ENCODE data around the gene HARBI1. TPM values are rescaled to one million over a fixed set of nuclear protein-coding genes. Genes with fewer than 3 reads are reported as not detected.
A peak's percentile ranks its signal among the peaks of the same experiment; 100 is the strongest.

Gene HARBI1, protein sequence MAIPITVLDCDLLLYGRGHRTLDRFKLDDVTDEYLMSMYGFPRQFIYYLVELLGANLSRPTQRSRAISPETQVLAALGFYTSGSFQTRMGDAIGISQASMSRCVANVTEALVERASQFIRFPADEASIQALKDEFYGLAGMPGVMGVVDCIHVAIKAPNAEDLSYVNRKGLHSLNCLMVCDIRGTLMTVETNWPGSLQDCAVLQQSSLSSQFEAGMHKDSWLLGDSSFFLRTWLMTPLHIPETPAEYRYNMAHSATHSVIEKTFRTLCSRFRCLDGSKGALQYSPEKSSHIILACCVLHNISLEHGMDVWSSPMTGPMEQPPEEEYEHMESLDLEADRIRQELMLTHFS
- 3.8 and 4.0 TPM in 2 replicates for total RNA-seq (2014; rRNA removed; shearing (Covaris generic); ENCODE audit: low replicate concordance)

DNA sequence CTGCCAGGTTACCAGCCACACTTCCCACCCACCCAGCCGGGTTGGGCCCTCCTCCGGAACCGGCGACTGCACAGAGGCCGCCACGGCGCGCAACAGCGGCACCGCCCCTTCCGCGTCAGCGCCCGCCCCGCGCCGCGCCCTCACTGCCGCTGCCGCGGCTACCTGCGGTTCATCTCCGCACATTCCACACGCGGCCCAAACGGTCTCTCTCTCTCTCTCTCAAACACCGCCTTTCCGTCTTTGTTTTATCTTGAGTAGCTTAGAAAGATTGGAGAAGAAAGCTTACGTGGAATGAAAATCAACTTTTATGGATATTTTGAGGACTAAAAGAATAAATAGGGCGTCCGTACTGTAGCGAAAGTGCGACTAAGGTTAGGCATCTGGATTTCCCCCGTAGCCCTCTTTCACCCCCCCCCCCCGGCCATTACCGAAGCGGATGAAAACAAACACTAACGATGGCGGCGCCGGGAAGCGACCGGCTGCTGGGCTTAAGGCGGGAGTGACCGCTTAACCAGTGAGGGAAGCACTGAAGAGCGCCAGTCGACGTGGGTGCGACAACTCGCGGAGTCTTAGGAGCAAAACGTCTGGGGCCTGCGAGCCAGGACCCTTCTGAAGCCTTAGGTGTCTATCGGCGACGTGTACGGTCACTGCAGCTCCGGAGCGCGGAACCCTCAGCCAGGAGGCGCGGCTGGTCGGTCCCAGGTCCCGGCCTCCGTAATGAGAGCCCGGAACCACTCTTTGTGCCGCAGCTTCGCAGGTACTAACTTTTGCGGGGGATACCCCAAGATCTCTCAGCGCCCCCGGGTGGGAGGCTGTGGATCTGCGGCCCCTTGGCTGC, at the start of gene HARBI1, which contains the start of gene ATG13:
HARBI1 (minus strand) TSS at position 94 of the 838 bp plus-strand sequence. CDS start 990 bp downstream, outside the sequence.
ATG13 (plus strand) TSS at position 420 of the 838 bp plus-strand sequence. CDS start 26,739 bp downstream, outside the sequence.
- peak within 1 kb of the TSS; percentile 87 for H2AFZ ChIP-seq (ENCODE audit: low read length)
- peak; percentile 96 for DNase-seq
- no peaks in the 10 kb centered on the region for H3K27me3 ChIP-seq (ENCODE audit: low read length)
- peaks cover 56% of the 10 kb centered on the region for H3K79me2 ChIP-seq (ENCODE audit: low read length)
- H3K4me3 ChIP-seq (ENCODE audit: low read length), result peak within 1 kb of the TSS; percentile 99
- peaks cover 27% of the 10 kb centered on the region for H3K4me1 ChIP-seq (ENCODE audit: low read length)
- peak within 1 kb of the TSS; percentile 91 for H3K4me2 ChIP-seq (ENCODE audit: low read depth, low read length, poor library complexity, severe bottlenecking)
- peak within 1 kb of the TSS; percentile 87 for H3K27ac ChIP-seq (ENCODE audit: low read length)
- no peaks in the 10 kb centered on the region for H4K20me1 ChIP-seq (ENCODE audit: insufficient read depth, low read depth, low read length)
- peaks cover 4% of the 10 kb centered on the region; the same call in 1 of the 2 replicates for H3K36me3 ChIP-seq (ENCODE audit: insufficient read depth, low read length)
- H3K9me3 ChIP-seq (ENCODE audit: low read length), result no peaks in the 10 kb centered on the region
- H3K9ac ChIP-seq (ENCODE audit: low read length), result peak within 1 kb of the TSS; percentile 96
- no peaks in the 10 kb centered on the region for H3K9me2 ChIP-seq (replicated peaks; ENCODE audit: insufficient read depth, low read length)

DNA sequence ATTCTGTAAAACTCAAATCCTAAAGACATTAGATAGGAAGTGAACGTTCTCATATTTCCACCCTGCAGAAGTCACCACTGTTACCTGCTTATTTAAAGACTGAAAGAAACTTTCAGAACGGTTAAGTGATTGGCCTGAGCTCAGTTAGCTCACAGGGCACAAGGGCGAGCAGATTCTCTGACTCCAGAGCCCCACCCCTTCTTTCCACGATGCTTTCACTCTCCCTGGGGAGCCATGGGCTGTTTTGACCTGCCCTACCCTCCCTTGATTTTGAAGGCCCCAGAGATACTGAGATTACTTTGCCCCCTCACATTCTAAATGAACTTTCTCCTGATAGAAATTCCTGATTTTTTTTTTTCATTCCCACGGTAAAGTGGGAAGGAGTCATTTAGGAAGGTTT, 49.5 kb upstream of the HARBI1 start:
- Histone ChIP-seq H3K36me3 (ENCODE audit: insufficient read depth, low read length) (peaks cover 13% of the 10 kb centered on the region; the same call in 1 of the 2 replicates), H3K9me2 (replicated peaks; ENCODE audit: insufficient read depth, low read length) (no peaks in the 10 kb centered on the region)

DNA sequence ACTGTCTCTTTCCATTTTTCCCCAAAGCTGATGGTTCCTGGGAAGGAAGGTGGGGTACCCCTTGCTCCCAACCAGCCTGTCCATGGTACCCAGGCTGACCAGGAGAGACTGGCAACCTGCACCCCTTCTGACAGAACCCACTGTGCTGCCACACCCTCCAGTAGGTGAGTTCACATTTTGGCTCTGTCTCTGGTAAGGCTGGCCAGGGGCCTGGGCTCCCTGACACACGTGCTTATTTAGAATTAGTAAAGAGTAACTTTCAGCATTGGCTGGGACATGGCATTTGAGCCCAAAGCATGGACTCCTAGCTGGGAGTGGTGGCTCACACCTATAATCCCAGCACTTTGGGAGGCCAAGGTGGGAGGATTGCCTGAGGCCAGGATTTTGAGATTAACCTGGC, 48.3 kb upstream of the HARBI1 start:
- H3K4me3 ChIP-seq (ENCODE audit: low read length), result no peak overlapping the region
- H3K9me2 ChIP-seq (replicated peaks; ENCODE audit: insufficient read depth, low read length), result no peaks in the 10 kb centered on the region
- peaks cover 15% of the 10 kb centered on the region; the same call in 1 of the 2 replicates for H3K4me1 ChIP-seq (ENCODE audit: low read length)
- H3K9me3 ChIP-seq (ENCODE audit: low read length), result no peaks in the 10 kb centered on the region
- H2AFZ ChIP-seq (ENCODE audit: low read length), result no peak overlapping the region
- no peaks in the 10 kb centered on the region for H3K79me2 ChIP-seq (ENCODE audit: low read length)
- no peaks in the 10 kb centered on the region for H3K27me3 ChIP-seq (ENCODE audit: low read length)
- H3K9ac ChIP-seq (ENCODE audit: low read length), result no peak overlapping the region
- no peak overlapping the region for H3K4me2 ChIP-seq (ENCODE audit: low read depth, low read length, poor library complexity, severe bottlenecking)
- no peak for DNase-seq
- no peaks in the 10 kb centered on the region; the same call in 1 of the 2 replicates for H4K20me1 ChIP-seq (ENCODE audit: insufficient read depth, low read depth, low read length)
- peaks cover 13% of the 10 kb centered on the region; the same call in 1 of the 2 replicates for H3K36me3 ChIP-seq (ENCODE audit: insufficient read depth, low read length)
- no peak overlapping the region for H3K27ac ChIP-seq (ENCODE audit: low read length)

More for the DNA sequence above, 49.5 kb upstream of the HARBI1 start:
- no peak overlapping the region for H3K27ac ChIP-seq (ENCODE audit: low read length)
- DNase-seq, result no peak
- no peak overlapping the region for H2AFZ ChIP-seq (ENCODE audit: low read length)
- no peak overlapping the region for H3K4me3 ChIP-seq (ENCODE audit: low read length)
- H3K4me2 ChIP-seq (ENCODE audit: low read depth, low read length, poor library complexity, severe bottlenecking), result no peak overlapping the region
- H3K27me3 ChIP-seq (ENCODE audit: low read length), result no peaks in the 10 kb centered on the region
- no peaks in the 10 kb centered on the region for H3K79me2 ChIP-seq (ENCODE audit: low read length)
- H3K4me1 ChIP-seq (ENCODE audit: low read length), result peaks cover 15% of the 10 kb centered on the region; the same call in 1 of the 2 replicates
- no peak overlapping the region for H3K9ac ChIP-seq (ENCODE audit: low read length)
- H4K20me1 ChIP-seq (ENCODE audit: insufficient read depth, low read depth, low read length), result no peaks in the 10 kb centered on the region; the same call in 1 of the 2 replicates
- no peaks in the 10 kb centered on the region for H3K9me3 ChIP-seq (ENCODE audit: low read length)

DNA sequence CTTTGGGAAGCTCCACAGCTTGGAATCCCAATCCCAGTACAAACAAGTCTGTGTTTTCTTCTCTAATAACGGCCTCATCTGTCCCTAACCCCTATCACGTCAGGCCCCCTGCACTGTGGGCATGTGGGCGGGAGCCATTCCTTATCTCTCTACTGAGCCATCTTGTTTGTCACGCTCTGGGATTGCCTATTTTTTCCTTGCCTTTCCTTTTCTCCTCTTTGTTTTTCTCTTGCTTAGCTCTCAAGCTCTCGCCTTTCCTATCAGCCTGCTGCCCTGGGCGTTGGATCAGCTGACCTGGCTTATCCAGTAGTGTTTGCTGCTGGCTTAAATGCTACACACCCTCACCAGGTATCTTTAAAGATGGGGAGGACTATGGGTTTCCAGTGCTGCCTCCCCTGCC, 47.6 kb upstream of the HARBI1 start:
- Histone ChIP-seq H3K27me3 (ENCODE audit: low read length) (no peaks in the 10 kb centered on the region), H3K9me2 (replicated peaks; ENCODE audit: insufficient read depth, low read length) (no peaks in the 10 kb centered on the region), H3K4me1 (ENCODE audit: low read length) (peaks cover 15% of the 10 kb centered on the region; the same call in 1 of the 2 replicates), H3K27ac (ENCODE audit: low read length) (no peak overlapping the region), H3K9me3 (ENCODE audit: low read length) (no peaks in the 10 kb centered on the region), H3K36me3 (ENCODE audit: insufficient read depth, low read length) (peaks cover 16% of the 10 kb centered on the region; the same call in 1 of the 2 replicates), H2AFZ (ENCODE audit: low read length) (no peak overlapping the region), H3K9ac (ENCODE audit: low read length) (no peak overlapping the region), H3K4me2 (ENCODE audit: low read depth, low read length, poor library complexity, severe bottlenecking) (no peak overlapping the region), H3K79me2 (ENCODE audit: low read length) (no peaks in the 10 kb centered on the region), H4K20me1 (ENCODE audit: insufficient read depth, low read depth, low read length) (no peaks in the 10 kb centered on the region; the same call in 1 of the 2 replicates), H3K4me3 (ENCODE audit: low read length) (no peak overlapping the region)
- no peak for DNase-seq

GRCh38 chr11:46663277-46663940, 46.4 kb upstream of the HARBI1 start:
- peaks cover 17% of the 10 kb centered on the region; the same call in 1 of the 2 replicates for H3K36me3 ChIP-seq (ENCODE audit: insufficient read depth, low read length)
- H4K20me1 ChIP-seq (ENCODE audit: insufficient read depth, low read depth, low read length), result no peaks in the 10 kb centered on the region
- peaks cover 15% of the 10 kb centered on the region; the same call in 1 of the 2 replicates for H3K4me1 ChIP-seq (ENCODE audit: low read length)
- H3K4me2 ChIP-seq (ENCODE audit: low read depth, low read length, poor library complexity, severe bottlenecking), result no peak overlapping the region
- no peaks in the 10 kb centered on the region for H3K9me2 ChIP-seq (replicated peaks; ENCODE audit: insufficient read depth, low read length)
- H2AFZ ChIP-seq (ENCODE audit: low read length), result no peak overlapping the region
- no peaks in the 10 kb centered on the region for H3K27me3 ChIP-seq (ENCODE audit: low read length)
- H3K4me3 ChIP-seq (ENCODE audit: low read length), result no peak overlapping the region
- H3K79me2 ChIP-seq (ENCODE audit: low read length), result no peaks in the 10 kb centered on the region
- H3K9ac ChIP-seq (ENCODE audit: low read length), result no peak overlapping the region
- H3K9me3 ChIP-seq (ENCODE audit: low read length), result no peaks in the 10 kb centered on the region
- no peak overlapping the region for H3K27ac ChIP-seq (ENCODE audit: low read length)
- DNase-seq, result no peak

DNA sequence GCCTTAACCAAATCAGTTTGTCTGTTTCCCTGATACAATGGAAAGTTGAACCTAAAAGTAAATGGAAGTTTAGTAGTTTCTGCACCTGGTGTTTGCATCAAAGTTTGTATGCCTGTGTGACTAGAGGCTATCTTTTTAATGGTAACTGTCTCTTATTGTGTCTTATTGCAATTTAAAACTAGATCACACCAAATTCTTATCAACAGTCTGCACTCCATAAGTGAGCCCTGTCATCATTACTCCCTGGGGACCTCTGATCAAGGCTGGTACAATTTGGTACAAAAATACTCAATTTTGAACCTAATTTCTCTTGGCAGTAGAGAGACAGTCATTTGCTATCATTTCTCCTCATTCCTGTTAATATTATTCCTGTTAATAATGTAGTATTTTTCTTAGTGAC, 45.3 kb upstream of the HARBI1 start:
- Histone ChIP-seq H3K9me3 (ENCODE audit: low read length) (no peaks in the 10 kb centered on the region), H3K27me3 (ENCODE audit: low read length) (no peaks in the 10 kb centered on the region), H2AFZ (ENCODE audit: low read length) (no peak overlapping the region), H3K4me2 (ENCODE audit: low read depth, low read length, poor library complexity, severe bottlenecking) (no peak overlapping the region), H3K36me3 (ENCODE audit: insufficient read depth, low read length) (peaks cover 21% of the 10 kb centered on the region; the same call in 1 of the 2 replicates), H3K27ac (ENCODE audit: low read length) (no peak overlapping the region), H3K79me2 (ENCODE audit: low read length) (no peaks in the 10 kb centered on the region), H3K9me2 (replicated peaks; ENCODE audit: insufficient read depth, low read length) (no peaks in the 10 kb centered on the region), H3K4me3 (ENCODE audit: low read length) (no peak overlapping the region), H3K9ac (ENCODE audit: low read length) (no peak overlapping the region), H4K20me1 (ENCODE audit: insufficient read depth, low read depth, low read length) (no peaks in the 10 kb centered on the region), H3K4me1 (ENCODE audit: low read length) (peaks cover 11% of the 10 kb centered on the region; the same call in 1 of the 2 replicates)
- no peak for DNase-seq

DNA sequence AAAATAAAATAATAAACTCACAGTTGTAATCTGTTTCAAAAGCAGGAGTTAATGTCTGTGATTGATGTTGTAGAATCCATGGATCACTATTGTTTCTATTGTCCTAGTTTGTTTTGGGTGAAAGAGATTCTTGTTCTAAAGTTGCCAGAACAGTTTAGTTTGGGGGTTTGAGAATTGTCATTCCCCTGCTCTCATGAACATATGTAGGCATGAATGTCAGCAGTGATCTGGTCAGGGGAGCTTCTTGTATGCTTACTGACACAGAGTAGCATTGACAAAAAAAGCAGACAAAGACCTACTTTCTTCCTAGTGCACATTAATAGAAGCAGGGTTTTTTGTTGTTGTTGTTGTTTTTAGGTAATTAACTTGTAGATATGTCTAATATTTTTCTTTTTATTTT, 44.8 kb upstream of the HARBI1 start:
- Histone ChIP-seq H3K79me2 (ENCODE audit: low read length) (no peaks in the 10 kb centered on the region), H3K4me2 (ENCODE audit: low read depth, low read length, poor library complexity, severe bottlenecking) (no peak overlapping the region), H4K20me1 (ENCODE audit: insufficient read depth, low read depth, low read length) (no peaks in the 10 kb centered on the region), H3K27me3 (ENCODE audit: low read length) (no peaks in the 10 kb centered on the region), H3K4me1 (ENCODE audit: low read length) (0 out of 2 replicates have a peak, but pooled peaks cover 6% of the 10 kb centered on the region), H3K9me3 (ENCODE audit: low read length) (no peaks in the 10 kb centered on the region), H3K9ac (ENCODE audit: low read length) (no peak overlapping the region), H3K9me2 (replicated peaks; ENCODE audit: insufficient read depth, low read length) (no peaks in the 10 kb centered on the region), H2AFZ (ENCODE audit: low read length) (no peak overlapping the region), H3K36me3 (ENCODE audit: insufficient read depth, low read length) (peaks cover 21% of the 10 kb centered on the region; the same call in 1 of the 2 replicates), H3K4me3 (ENCODE audit: low read length) (no peak overlapping the region), H3K27ac (ENCODE audit: low read length) (no peak overlapping the region)
- DNase-seq, result no peak

Measured in Karpas-422 (cell line).